Vagina (tissue), 2 donors: ENCODE data around the gene METTL1. TPM values are rescaled to one million over a fixed set of nuclear protein-coding genes. Genes with fewer than 3 reads are reported as not detected.

Source experiments
- DNase-seq, 2 donors: peaks; one replicate each; pipeline ENCODE4 v3.0.0-alpha.2; 2017; ENCODE audit errors: extremely low spot score in 2 of 2
- H3K27ac ChIP-seq: fragments of 200-600 bp; sonication (generic); one replicate; pipeline ENCODE4 v1.5.1; 2019
- H3K27me3 ChIP-seq: fragments of 200-600 bp; sonication (generic); one replicate; pipeline ENCODE4 v1.5.1; 2019
- H3K36me3 ChIP-seq, 2 donors: fragments of 200-600 bp; sonication (generic); one replicate each; pipeline ENCODE4 v1.5.1; 2017 to 2019
- H3K4me1 ChIP-seq: fragments of 200-600 bp; sonication (generic); one replicate; pipeline ENCODE4 v1.5.1; 2019
- H3K4me3 ChIP-seq, 2 donors: fragments of 200-600 bp; sonication (generic); 1 replicate in 1 of 2; 2 replicates in 1 of 2; pipeline ENCODE4 v1.5.1; 2016 to 2019
- H3K9me3 ChIP-seq: fragments of 200-600 bp; sonication (generic); one replicate; pipeline ENCODE4 v1.5.1; 2019
- CTCF ChIP-seq, 3 experiments: fragments of 450-650 bp in 2 of 3; fragments of 200-600 bp in 1 of 3; sonication (generic) in 1 of 3; IDR thresholded peaks; one replicate each; pipeline ENCODE4 v1.5.1; 2017 to 2019; ENCODE audit warnings: antibody characterized with exemption in 3 of 3, mild to moderate bottlenecking in 2 of 3, moderate library complexity in 2 of 3
- POLR2A ChIP-seq, 2 donors: fragments of 450-650 bp; IDR thresholded peaks; one replicate each; pipeline ENCODE4 v1.6.1; 2017; ENCODE audit warnings: antibody characterized with exemption in 2 of 2, mild to moderate bottlenecking in 2 of 2, moderate library complexity in 2 of 2
- POLR2AphosphoS5 ChIP-seq, 2 donors: sonication (generic); formaldehyde crosslinking; IDR thresholded peaks; one replicate each; pipeline ENCODE4 v1.9.0; 2017; ENCODE audit warnings: antibody characterized with exemption in 2 of 2, mild to moderate bottlenecking in 2 of 2, low read depth in 1 of 2; ENCODE audit not compliant: insufficient read depth in 1 of 2
- intact Hi-C: fragments of 100-400 bp; cut with DNase I; formaldehyde crosslinking; loops from one replicate; pipeline ENCODE4 v1.15.1; 2023
- total RNA-seq: library from RNA; depleted of rRNA; stranded (reverse); fragments of >200 nt; gene quantifications from one replicate; pipeline ENCODE4 v1.2.3, GENCODE V29; 2016

The METTL1 gene
- total RNA-seq, 1 donor from 2014 or later = 10.8 TPM

GRCh38 chr12:57732726-57733593 is 38.9 kb downstream of the METTL1 start:
- Histone ChIP-seq H3K9me3 (no peaks in the 10 kb centered on the region), H3K27me3 (peaks cover 6% of the 10 kb centered on the region), H3K36me3 (no peaks in the 10 kb centered on the region), H3K4me3 (no peak overlapping the region), H3K4me1 (peaks cover 24% of the 10 kb centered on the region), H3K27ac (no peak overlapping the region)
- intact Hi-C loops = no loop called here
- no peak for TF ChIP-seq POLR2A (IDR thresholded peaks at IDR 0.05)
- no peak for TF ChIP-seq POLR2AphosphoS5 (IDR thresholded peaks at IDR 0.05; ENCODE audit: insufficient read depth in 1 of 2, low read depth in 1 of 2)
- TF ChIP-seq CTCF (IDR thresholded peaks at IDR 0.05) = no peak
- no peak for DNase-seq

DNA sequence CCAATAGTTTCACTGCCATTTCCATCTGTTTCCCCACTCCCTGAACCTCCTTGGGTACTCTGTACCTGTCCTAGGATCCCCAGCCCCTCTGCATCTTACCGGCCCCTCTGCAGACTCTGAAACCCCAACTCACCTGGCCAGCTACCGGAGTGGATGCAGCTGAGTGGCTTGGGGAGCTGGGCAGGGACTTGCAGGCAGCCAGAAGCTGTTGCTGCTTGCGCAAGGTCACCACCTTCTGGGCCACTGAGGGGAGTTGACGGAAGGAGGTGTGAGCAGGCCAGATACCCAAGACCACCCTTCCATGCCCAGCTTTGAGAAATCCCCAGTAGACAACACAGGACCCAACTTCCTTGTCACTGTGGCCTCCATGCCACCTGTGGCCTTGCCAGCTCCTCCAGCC is 39.6 kb downstream of the METTL1 start:
- Histone ChIP-seq H3K9me3 (no peaks in the 10 kb centered on the region), H3K27ac (no peak overlapping the region), H3K4me3 (no peak overlapping the region), H3K36me3 (no peaks in the 10 kb centered on the region), H3K27me3 (peaks cover 6% of the 10 kb centered on the region), H3K4me1 (peaks cover 21% of the 10 kb centered on the region)
- intact Hi-C loops = no loop called here
- no peak for DNase-seq
- TF ChIP-seq CTCF (IDR thresholded peaks at IDR 0.05) (no peak), POLR2A (IDR thresholded peaks at IDR 0.05) (no peak), POLR2AphosphoS5 (IDR thresholded peaks at IDR 0.05; ENCODE audit: insufficient read depth in 1 of 2, low read depth in 1 of 2) (no peak)

- Histone ChIP-seq H3K9me3 (no peaks in the 10 kb centered on the region), H3K27ac (no peak overlapping the region), H3K36me3 (no peaks in the 10 kb centered on the region), H3K27me3 (peaks cover 6% of the 10 kb centered on the region), H3K4me1 (peaks cover 21% of the 10 kb centered on the region), H3K4me3 (no peak overlapping the region)
- DNase-seq = no peak
- TF ChIP-seq POLR2AphosphoS5 (IDR thresholded peaks at IDR 0.05; ENCODE audit: insufficient read depth in 1 of 2, low read depth in 1 of 2) (no peak), POLR2A (IDR thresholded peaks at IDR 0.05) (no peak), CTCF (IDR thresholded peaks at IDR 0.05) (no peak)
- intact Hi-C loops = no loop called here
Observed at GRCh38 chr12:57731411-57732080, 40.4 kb downstream of the METTL1 start.

DNA sequence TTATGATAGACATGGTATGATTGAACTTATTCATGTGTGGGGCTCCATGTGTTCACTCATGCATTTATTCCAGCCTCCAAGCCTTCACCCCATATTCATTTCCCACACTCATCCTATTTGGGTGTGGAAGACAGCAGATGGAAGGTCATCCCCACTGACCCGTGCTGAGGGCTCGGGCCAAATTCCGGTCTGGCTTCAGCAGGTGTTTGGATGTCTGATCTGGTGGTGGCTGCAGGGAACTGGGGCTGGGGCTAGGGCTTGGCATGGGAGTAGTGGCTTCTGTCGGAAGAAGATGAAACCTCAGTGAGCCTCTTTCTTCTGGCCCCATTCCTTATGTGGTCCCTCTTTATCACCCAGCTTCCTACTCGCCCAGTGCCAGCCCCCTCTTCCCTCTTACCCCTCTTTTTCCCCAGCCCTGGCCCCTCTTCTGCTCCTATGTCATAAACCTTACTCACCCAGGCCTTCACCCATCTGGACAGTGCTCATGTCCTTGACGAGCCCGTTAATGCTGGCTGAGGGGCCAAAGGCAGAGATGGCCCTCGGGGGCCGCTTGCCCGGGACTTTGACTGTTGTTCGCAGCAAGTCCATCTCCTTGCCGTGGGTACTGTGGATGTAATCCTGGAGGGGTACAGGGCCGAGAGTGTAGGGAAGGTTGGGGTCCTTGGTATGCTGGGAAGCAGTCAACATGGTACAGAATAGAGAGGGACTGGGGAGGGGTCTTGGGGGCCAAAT is 41.4 kb downstream of the METTL1 start:
- peaks cover 11% of the 10 kb centered on the region for H3K4me1 ChIP-seq
- peaks cover under 1% of the 10 kb centered on the region for H3K27me3 ChIP-seq
- TF ChIP-seq POLR2A (IDR thresholded peaks at IDR 0.05) = no peak
- no peak for TF ChIP-seq CTCF (IDR thresholded peaks at IDR 0.05)
- TF ChIP-seq POLR2AphosphoS5 (IDR thresholded peaks at IDR 0.05; ENCODE audit: insufficient read depth in 1 of 2, low read depth in 1 of 2) = no peak
- H3K4me3 ChIP-seq = no peak overlapping the region
- H3K27ac ChIP-seq = no peak overlapping the region
- intact Hi-C loops = no loop called here
- DNase-seq = no peak
- H3K9me3 ChIP-seq = no peaks in the 10 kb centered on the region
- H3K36me3 ChIP-seq = no peaks in the 10 kb centered on the region
